GM23248 (cell line): ENCODE results near the gene ZDHHC9. TPM values are rescaled to one million over a fixed set of nuclear protein-coding genes. Genes with fewer than 3 reads are reported as not detected.

Experiments used
- DNase-seq: peaks from one replicate; pipeline ENCODE4 v3.0.0-alpha.2; 2015
- H2AFZ ChIP-seq: fragments of 200-600 bp; sonication (generic); 2 replicates; pipeline ENCODE4 v1.6.1; 2016; ENCODE audit warnings: antibody characterized with exemption
- H3F3A ChIP-seq: fragments of 200-600 bp; sonication (generic); 2 replicates; pipeline ENCODE4 v1.6.1; 2016; ENCODE audit warnings: mild to moderate bottlenecking, antibody characterized with exemption, mixed run types; ENCODE audit not compliant: insufficient read depth
- H3K27ac ChIP-seq: fragments of 200-600 bp; sonication (generic); 2 replicates; pipeline ENCODE4 v1.5.1; 2016; ENCODE audit warnings: mild to moderate bottlenecking
- H3K27me3 ChIP-seq: fragments of 200-600 bp; sonication (generic); replicated peaks from 2 replicates; pipeline ENCODE4 v1.6.1; 2016; ENCODE audit warnings: mild to moderate bottlenecking; ENCODE audit not compliant: insufficient read depth
- H3K36me3 ChIP-seq: fragments of 200-600 bp; sonication (generic); 2 replicates; pipeline ENCODE4 v1.6.1; 2016; ENCODE audit warnings: low read depth, mild to moderate bottlenecking
- H3K4me1 ChIP-seq: fragments of 200-600 bp; sonication (generic); 2 replicates; pipeline ENCODE4 v1.6.1; 2016; ENCODE audit warnings: mild to moderate bottlenecking; ENCODE audit not compliant: insufficient read depth
- H3K4me2 ChIP-seq: fragments of 200-600 bp; sonication (generic); one replicate; pipeline ENCODE4 v1.6.1; 2016; ENCODE audit warnings: mild to moderate bottlenecking; ENCODE audit not compliant: unreplicated experiment
- H3K4me3 ChIP-seq: fragments of 200-600 bp; sonication (generic); 2 replicates; pipeline ENCODE4 v1.5.1; 2016; ENCODE audit warnings: mild to moderate bottlenecking
- H3K79me2 ChIP-seq: fragments of 200-600 bp; sonication (generic); 2 replicates; pipeline ENCODE4 v1.6.1; 2016; ENCODE audit warnings: mild to moderate bottlenecking; ENCODE audit not compliant: insufficient read depth
- H3K9ac ChIP-seq: fragments of 200-600 bp; sonication (generic); 2 replicates; pipeline ENCODE4 v1.6.1; 2016; ENCODE audit warnings: mild to moderate bottlenecking
- H3K9me2 ChIP-seq: fragments of 200-600 bp; sonication (generic); 2 replicates; pipeline ENCODE4 v1.6.1; 2016; ENCODE audit warnings: mixed run types, mild to moderate bottlenecking, moderate library complexity; ENCODE audit not compliant: insufficient read depth
- H3K9me3 ChIP-seq: fragments of 200-600 bp; sonication (generic); one replicate; pipeline ENCODE4 v1.6.1; 2017; ENCODE audit warnings: low read depth
- H4K20me1 ChIP-seq: fragments of 200-600 bp; sonication (generic); 2 replicates; pipeline ENCODE4 v1.6.0; 2016; ENCODE audit not compliant: insufficient read depth
- EZH2 ChIP-seq: fragments of 200-600 bp; sonication (generic); IDR thresholded peaks from 2 replicates; pipeline ENCODE4 v1.6.1; 2018; ENCODE audit warnings: antibody characterized with exemption, mild to moderate bottlenecking; ENCODE audit not compliant: insufficient read depth, poor library complexity, severe bottlenecking
- EZH2phosphoT487 ChIP-seq: fragments of 200-600 bp; sonication (generic); IDR thresholded peaks from 2 replicates; pipeline ENCODE4 v1.6.1; 2018; ENCODE audit warnings: antibody characterized with exemption, moderate library complexity, mild to moderate bottlenecking, low read depth; ENCODE audit not compliant: insufficient read depth
- WGBS, 2 experiments: methylation state at CpG; one replicate each; pipeline ENCODE4 v1.1.6; 2015 to 2017; ENCODE audit warnings: low lambda C conversion rate in 2 of 2, low coverage in 1 of 2; ENCODE audit errors: missing lambda C conversion rate in 2 of 2; 5-methylcytosine and 5-hydroxymethylcytosine counted together
- in situ Hi-C: fragments of 300-500 bp; cut with MboI; formaldehyde crosslinking; loops from 2 replicates; pipeline ENCODE4 v1.15.0; 2020
- polyA plus RNA-seq: library from polyadenylated mRNA; unstranded; fragments of >200 nt; fragmentation: Nextera tagmentation; extraction: Ambion mirVana; gene quantifications from 2 replicates; pipeline ENCODE4 v1.2.1, GENCODE V29; 2016
- total RNA-seq: library from RNA; depleted of rRNA; stranded (reverse); fragments of >200 nt; shearing (Covaris generic); gene quantifications from 2 replicates; pipeline ENCODE4 v1.2.3, GENCODE V29; 2014

Gene ZDHHC9
- total and polyA plus RNA-seq, 2 experiments from 2014 or later = 27.5 to 54.4 TPM

DNA sequence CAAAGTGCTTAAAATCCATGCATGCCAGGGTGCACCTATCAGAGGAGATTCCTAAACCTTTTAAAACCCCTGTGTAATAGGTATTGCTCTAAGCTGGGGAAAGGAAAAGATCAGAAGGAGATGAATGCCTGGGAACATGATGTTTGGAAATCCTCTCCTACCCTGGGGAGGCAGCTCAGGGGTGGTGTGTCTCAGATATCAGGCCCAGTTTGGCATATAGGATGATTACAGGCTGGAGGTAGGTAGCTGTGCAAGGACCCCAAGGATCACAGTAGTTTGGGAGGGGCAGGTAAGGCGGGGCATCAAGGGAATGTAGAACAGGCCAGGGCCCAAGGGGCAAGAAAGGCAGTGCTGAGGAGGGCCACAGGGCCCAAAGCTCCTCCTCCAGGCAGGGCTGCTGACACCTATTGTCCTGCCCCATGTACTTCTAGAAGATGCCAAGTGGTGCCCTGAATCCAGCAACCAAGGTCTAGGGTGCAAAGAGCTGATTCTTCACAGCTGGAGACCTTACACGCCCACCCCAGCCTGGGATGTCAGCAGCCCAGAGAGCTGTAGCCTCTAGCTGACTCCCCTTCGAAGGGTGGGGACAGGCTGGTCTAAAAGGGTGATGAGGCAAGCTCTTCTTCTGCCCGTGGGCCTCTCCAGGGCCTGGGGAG, 46.3 kb downstream of the ZDHHC9 start:
- Histone ChIP-seq H2AFZ (no peak overlapping the region), H3K4me3 (no peak overlapping the region), H4K20me1 (no peaks in the 10 kb centered on the region)

DNA sequence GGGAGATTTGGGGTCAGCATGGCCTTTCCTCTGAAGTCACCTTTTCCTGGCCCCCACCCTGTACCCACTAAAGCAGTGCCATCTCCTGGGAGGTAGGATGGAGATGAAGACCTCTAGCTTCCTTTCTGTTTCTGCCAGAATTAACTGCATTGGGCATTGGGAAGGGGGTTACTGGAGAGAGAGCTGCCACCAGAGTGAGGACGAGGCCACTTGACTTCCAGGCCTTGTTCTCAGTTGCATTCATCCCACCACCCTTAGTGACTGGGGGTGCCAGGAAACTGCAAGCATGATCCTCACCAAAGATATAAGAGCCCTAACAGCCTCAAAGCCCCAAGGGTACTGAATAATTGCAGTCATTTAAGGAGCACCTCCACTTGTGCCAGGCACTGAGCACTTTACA, 48.1 kb downstream of the ZDHHC9 start:
- in situ Hi-C loops = no loop called here
- no peaks in the 10 kb centered on the region for H4K20me1 ChIP-seq
- no peak overlapping the region for H2AFZ ChIP-seq
- no peaks in the 10 kb centered on the region for H3K27me3 ChIP-seq
- H3K9ac ChIP-seq = no peak overlapping the region
- no peak for DNase-seq
- no peaks in the 10 kb centered on the region for H3K9me3 ChIP-seq
- 89 to 100% methylated on average over 1 of the region's 1 CpG for WGBS, 2 experiments
- no peaks in the 10 kb centered on the region for H3F3A ChIP-seq
- no peak overlapping the region for H3K27ac ChIP-seq
- no peak overlapping the region for H3K4me2 ChIP-seq
- no peaks in the 10 kb centered on the region for H3K36me3 ChIP-seq
- TF ChIP-seq EZH2 = no peak
- no peak for TF ChIP-seq EZH2phosphoT487
- no peak overlapping the region for H3K4me3 ChIP-seq
- no peaks in the 10 kb centered on the region for H3K79me2 ChIP-seq
- H3K4me1 ChIP-seq = no peaks in the 10 kb centered on the region
- no peaks in the 10 kb centered on the region for H3K9me2 ChIP-seq

More for the DNA sequence above, 46.3 kb downstream of the ZDHHC9 start:
- H3K27ac ChIP-seq = no peak overlapping the region
- no peak overlapping the region for H3K4me2 ChIP-seq
- 94 to 100% methylated on average over 2 to 3 of the region's 4 CpGs for WGBS, 2 experiments
- H3K9ac ChIP-seq = no peak overlapping the region
- no peaks in the 10 kb centered on the region for H3K9me2 ChIP-seq
- no peaks in the 10 kb centered on the region for H3K27me3 ChIP-seq
- no peak for DNase-seq
- no peaks in the 10 kb centered on the region for H3K36me3 ChIP-seq
- in situ Hi-C loops = no loop called here
- TF ChIP-seq EZH2phosphoT487 (no peak), EZH2 (no peak)
- no peaks in the 10 kb centered on the region for H3K79me2 ChIP-seq
- H3K9me3 ChIP-seq = no peaks in the 10 kb centered on the region
- no peaks in the 10 kb centered on the region for H3K4me1 ChIP-seq
- no peaks in the 10 kb centered on the region for H3F3A ChIP-seq

DNA sequence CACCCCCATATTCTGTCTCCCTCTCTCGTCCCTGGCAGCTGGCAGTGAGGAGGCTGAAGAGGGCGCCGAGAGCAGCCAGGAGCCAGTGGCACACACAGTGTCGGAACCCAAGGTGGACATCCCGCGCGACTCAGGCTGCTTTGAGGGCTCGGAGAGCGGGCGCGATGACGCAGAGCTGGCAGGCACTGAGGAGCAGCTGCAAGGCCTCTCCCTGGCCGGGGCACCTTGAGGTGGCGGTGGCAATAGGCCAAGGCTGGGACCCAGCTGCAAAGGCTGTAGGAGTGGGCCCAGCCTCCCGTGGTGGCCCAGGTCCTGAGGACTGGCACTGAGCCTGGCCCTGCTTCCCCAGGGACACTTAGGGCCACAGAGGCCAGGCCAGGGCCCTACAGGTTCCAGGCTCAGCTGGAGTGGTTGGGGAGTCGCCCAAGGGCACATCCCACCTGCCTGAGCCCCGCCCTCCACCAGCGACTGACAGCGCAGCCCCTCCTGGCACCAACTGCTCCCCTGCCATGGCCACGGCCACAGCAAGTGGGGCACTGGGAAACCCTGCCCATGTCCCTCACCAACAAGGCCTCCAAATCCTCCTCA, 50.0 kb downstream of the ZDHHC9 start:
- Histone ChIP-seq H3K9me3 (no peaks in the 10 kb centered on the region), H3K9me2 (no peaks in the 10 kb centered on the region), H3K9ac (no peak overlapping the region), H3K4me3 (no peak overlapping the region), H3K27me3 (no peaks in the 10 kb centered on the region), H3K79me2 (no peaks in the 10 kb centered on the region), H3K4me1 (no peaks in the 10 kb centered on the region), H3K27ac (no peak overlapping the region), H3F3A (no peaks in the 10 kb centered on the region), H3K36me3 (no peaks in the 10 kb centered on the region), H3K4me2 (no peak overlapping the region), H2AFZ (no peak overlapping the region), H4K20me1 (no peaks in the 10 kb centered on the region)
- DNase-seq = no peak
- 87 to 100% methylated on average over 6 to 18 of the region's 20 CpGs for WGBS, 2 experiments
- in situ Hi-C loops = no loop called here
- no peak for TF ChIP-seq EZH2phosphoT487
- no peak for TF ChIP-seq EZH2

DNA sequence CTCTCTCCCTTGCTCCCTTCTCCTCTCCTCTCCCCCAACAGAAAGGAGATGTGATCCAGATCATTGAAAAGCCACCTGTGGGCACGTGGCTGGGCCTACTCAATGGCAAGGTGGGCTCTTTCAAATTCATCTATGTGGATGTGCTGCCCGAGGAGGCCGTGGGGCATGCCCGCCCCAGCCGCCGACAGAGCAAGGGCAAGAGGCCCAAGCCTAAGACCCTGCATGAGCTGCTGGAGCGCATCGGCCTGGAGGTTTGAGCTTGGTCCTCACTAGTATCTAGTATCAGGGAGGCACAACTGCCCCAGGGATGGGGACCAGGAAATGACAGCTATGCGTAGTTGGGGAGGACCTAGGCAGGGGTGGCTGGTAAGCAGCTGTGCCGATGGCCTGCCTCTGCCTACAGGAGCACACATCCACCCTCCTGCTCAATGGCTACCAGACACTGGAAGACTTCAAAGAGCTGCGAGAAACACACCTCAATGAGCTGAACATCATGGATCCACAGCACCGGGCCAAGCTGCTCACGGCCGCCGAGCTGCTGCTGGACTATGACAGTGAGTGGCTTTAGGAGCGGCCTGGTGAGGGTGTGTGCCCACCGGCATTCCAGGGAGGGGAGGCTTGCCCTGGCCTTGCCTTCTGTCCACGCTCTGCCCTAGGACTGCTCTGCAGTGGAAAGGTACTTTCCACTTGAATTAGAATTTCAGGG, 50.9 kb downstream of the ZDHHC9 start:
- Histone ChIP-seq H3K4me2 (no peak overlapping the region), H3K4me1 (no peaks in the 10 kb centered on the region), H4K20me1 (no peaks in the 10 kb centered on the region), H3F3A (no peaks in the 10 kb centered on the region), H3K27me3 (no peaks in the 10 kb centered on the region), H3K9me2 (no peaks in the 10 kb centered on the region), H3K79me2 (no peaks in the 10 kb centered on the region), H3K4me3 (no peak overlapping the region), H3K9ac (no peak overlapping the region), H3K9me3 (no peaks in the 10 kb centered on the region), H2AFZ (no peak overlapping the region), H3K27ac (no peak overlapping the region), H3K36me3 (no peaks in the 10 kb centered on the region)
- 73 to 81% methylated on average over 13 to 17 of the region's 18 CpGs for WGBS, 2 experiments
- DNase-seq = no peak
- in situ Hi-C loops = no loop called here
- TF ChIP-seq EZH2phosphoT487 = no peak
- TF ChIP-seq EZH2 = no peak
